Measurements from ENCODE around the gene MARVELD2.

DNA sequence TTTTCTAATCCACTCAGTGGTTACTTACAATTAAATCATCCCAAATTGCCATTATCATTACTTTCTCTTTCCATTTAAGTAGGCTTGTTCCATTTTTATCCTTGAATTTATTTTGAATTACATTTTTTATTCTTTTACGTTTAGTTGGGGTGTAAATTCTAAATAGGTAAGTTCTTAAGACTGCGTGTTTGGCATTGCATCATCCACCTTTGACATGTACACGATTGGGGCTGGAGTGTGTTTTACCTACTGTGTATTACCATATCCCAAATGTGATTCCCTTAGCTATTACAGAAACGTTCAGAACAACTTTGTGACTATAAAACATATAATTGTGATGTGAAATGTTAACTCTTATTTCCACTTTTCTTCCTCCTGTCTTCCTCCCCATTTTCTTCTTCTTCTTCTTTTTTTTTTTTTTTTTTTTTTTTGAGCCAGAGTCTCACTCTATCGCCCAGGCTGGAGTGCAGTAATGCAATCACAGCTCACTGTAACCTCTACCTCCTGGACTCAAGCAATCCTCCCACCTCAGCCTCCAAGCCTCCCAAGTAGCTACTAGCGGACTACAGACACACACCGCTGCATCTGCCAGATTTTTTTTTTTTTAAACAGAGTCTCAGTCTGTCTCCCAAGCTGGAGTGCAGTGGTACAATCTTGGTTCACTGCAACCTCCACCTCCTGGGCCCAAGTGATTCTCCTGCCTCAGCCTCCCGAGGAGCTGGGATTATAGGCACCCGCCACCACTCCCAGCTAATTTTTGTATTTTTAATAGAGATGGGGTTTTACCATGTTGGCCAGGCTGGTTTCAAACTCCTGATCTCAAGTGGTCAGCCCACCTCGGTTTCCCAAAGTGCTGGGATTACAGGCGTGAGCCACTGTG lies 16.7 kb downstream of the MARVELD2 start:
- TF ChIP-seq, protein P1, sequence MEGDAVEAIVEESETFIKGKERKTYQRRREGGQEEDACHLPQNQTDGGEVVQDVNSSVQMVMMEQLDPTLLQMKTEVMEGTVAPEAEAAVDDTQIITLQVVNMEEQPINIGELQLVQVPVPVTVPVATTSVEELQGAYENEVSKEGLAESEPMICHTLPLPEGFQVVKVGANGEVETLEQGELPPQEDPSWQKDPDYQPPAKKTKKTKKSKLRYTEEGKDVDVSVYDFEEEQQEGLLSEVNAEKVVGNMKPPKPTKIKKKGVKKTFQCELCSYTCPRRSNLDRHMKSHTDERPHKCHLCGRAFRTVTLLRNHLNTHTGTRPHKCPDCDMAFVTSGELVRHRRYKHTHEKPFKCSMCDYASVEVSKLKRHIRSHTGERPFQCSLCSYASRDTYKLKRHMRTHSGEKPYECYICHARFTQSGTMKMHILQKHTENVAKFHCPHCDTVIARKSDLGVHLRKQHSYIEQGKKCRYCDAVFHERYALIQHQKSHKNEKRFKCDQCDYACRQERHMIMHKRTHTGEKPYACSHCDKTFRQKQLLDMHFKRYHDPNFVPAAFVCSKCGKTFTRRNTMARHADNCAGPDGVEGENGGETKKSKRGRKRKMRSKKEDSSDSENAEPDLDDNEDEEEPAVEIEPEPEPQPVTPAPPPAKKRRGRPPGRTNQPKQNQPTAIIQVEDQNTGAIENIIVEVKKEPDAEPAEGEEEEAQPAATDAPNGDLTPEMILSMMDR (conservative IDR thresholded peaks at IDR 0.05; ENCODE audit: low read depth, low read length): no peak
- TF ChIP-seq EZH2phosphoT487 (IDR thresholded peaks at IDR 0.05; ENCODE audit: borderline replicate concordance, low read length): no peak

Measured in PC-3 (cell line).